ENCODE data around the gene CPNE4. TPM values are rescaled to one million over a fixed set of nuclear protein-coding genes. Genes with fewer than 3 reads are reported as not detected.
A peak's percentile ranks its signal among the peaks of the same experiment; 100 is the strongest.

Gene CPNE4
- polyA plus RNA-seq, 4 donors: 0.66 to 4.8 TPM; not detected in 2

- H3K4me3 ChIP-seq (ENCODE audit: low read depth in 1 of 3, low read length in 3 of 3): no peak overlapping the region
- H3K4me1 ChIP-seq (ENCODE audit: control insufficient read depth in 3 of 3, insufficient read depth in 2 of 3, low read depth in 1 of 3, low read length in 2 of 3): no peaks in the 10 kb centered on the region
- no peak overlapping the region for H3K27ac ChIP-seq (ENCODE audit: low read depth in 1 of 3, low read length in 2 of 3)
- FAIRE-seq: no peak
- no peaks in the 10 kb centered on the region for H3K36me3 ChIP-seq (ENCODE audit: control insufficient read depth in 3 of 3, insufficient read depth in 2 of 3, low read depth in 1 of 3, low read length in 3 of 3)
- no peaks in the 10 kb centered on the region for H3K9me3 ChIP-seq (ENCODE audit: control insufficient read depth in 2 of 2, insufficient read depth in 1 of 2, low read depth in 1 of 2, low read length in 1 of 2)
- no peak for DNase-seq
- 58 to 71% (median 58%) methylated on average over 4 of the region's 4 CpGs for WGBS, 3 donors
- H3K27me3 ChIP-seq (ENCODE audit: control insufficient read depth in 3 of 3, insufficient read depth in 3 of 3, low read length in 3 of 3): peaks cover 0 to 2% (median 0%) of the 10 kb centered on the region in 3 donors
Measured at GRCh38 chr3:131550562-131551465, 484.0 kb downstream of the CPNE4 start.

- FAIRE-seq: no peak
Measured at GRCh38 chr3:131549340-131549739, 485.5 kb downstream of the CPNE4 start.

GRCh38 chr3:131547585-131547984 is 487.2 kb downstream of the CPNE4 start:
- FAIRE-seq (no peak), DNase-seq (no peak)
- Histone ChIP-seq H3K27ac (ENCODE audit: low read depth in 1 of 3, low read length in 2 of 3) (no peak overlapping the region), H3K4me3 (ENCODE audit: low read depth in 1 of 3, low read length in 3 of 3) (no peak overlapping the region), H3K9me3 (ENCODE audit: control insufficient read depth in 2 of 2, insufficient read depth in 1 of 2, low read depth in 1 of 2, low read length in 1 of 2) (no peaks in the 10 kb centered on the region), H3K4me1 (ENCODE audit: control insufficient read depth in 3 of 3, insufficient read depth in 2 of 3, low read depth in 1 of 3, low read length in 2 of 3) (no peaks in the 10 kb centered on the region), H3K27me3 (ENCODE audit: control insufficient read depth in 3 of 3, insufficient read depth in 3 of 3, low read length in 3 of 3) (peaks cover 0 to 2% (median 0%) of the 10 kb centered on the region in 3 donors), H3K36me3 (ENCODE audit: control insufficient read depth in 3 of 3, insufficient read depth in 2 of 3, low read depth in 1 of 3, low read length in 3 of 3) (no peaks in the 10 kb centered on the region)
- WGBS, 3 donors: 83 to 93% (median 90%) methylated on average over 1 of the region's 1 CpG

More at GRCh38 chr3:131549340-131549739, 485.5 kb downstream of the CPNE4 start:
- Histone ChIP-seq H3K27me3 (ENCODE audit: control insufficient read depth in 3 of 3, insufficient read depth in 3 of 3, low read length in 3 of 3) (peaks cover 0 to 2% (median 0%) of the 10 kb centered on the region in 3 donors), H3K4me1 (ENCODE audit: control insufficient read depth in 3 of 3, insufficient read depth in 2 of 3, low read depth in 1 of 3, low read length in 2 of 3) (no peaks in the 10 kb centered on the region), H3K27ac (ENCODE audit: low read depth in 1 of 3, low read length in 2 of 3) (no peak overlapping the region), H3K36me3 (ENCODE audit: control insufficient read depth in 3 of 3, insufficient read depth in 2 of 3, low read depth in 1 of 3, low read length in 3 of 3) (no peaks in the 10 kb centered on the region), H3K9me3 (ENCODE audit: control insufficient read depth in 2 of 2, insufficient read depth in 1 of 2, low read depth in 1 of 2, low read length in 1 of 2) (no peaks in the 10 kb centered on the region), H3K4me3 (ENCODE audit: low read depth in 1 of 3, low read length in 3 of 3) (no peak overlapping the region)
- no peak for DNase-seq
- WGBS, 3 donors: 91 to 93% (median 92%) methylated on average over 1 of the region's 1 CpG

- H3K4me3 ChIP-seq (ENCODE audit: low read depth in 1 of 3, low read length in 3 of 3): no peak overlapping the region
- no peak for FAIRE-seq
Measured at GRCh38 chr3:131546441-131546840, 488.4 kb downstream of the CPNE4 start.

GRCh38 chr3:131544557-131544956 is 490.3 kb downstream of the CPNE4 start:
- Histone ChIP-seq H3K27me3 (ENCODE audit: control insufficient read depth in 3 of 3, insufficient read depth in 3 of 3, low read length in 3 of 3) (no peaks in the 10 kb centered on the region), H3K9me3 (ENCODE audit: control insufficient read depth in 2 of 2, insufficient read depth in 1 of 2, low read depth in 1 of 2, low read length in 1 of 2) (no peaks in the 10 kb centered on the region), H3K4me1 (ENCODE audit: control insufficient read depth in 3 of 3, insufficient read depth in 2 of 3, low read depth in 1 of 3, low read length in 2 of 3) (no peaks in the 10 kb centered on the region), H3K27ac (ENCODE audit: low read depth in 1 of 3, low read length in 2 of 3) (no peak overlapping the region), H3K36me3 (ENCODE audit: control insufficient read depth in 3 of 3, insufficient read depth in 2 of 3, low read depth in 1 of 3, low read length in 3 of 3) (no peaks in the 10 kb centered on the region), H3K4me3 (ENCODE audit: low read depth in 1 of 3, low read length in 3 of 3) (no peak overlapping the region)
- no peak for DNase-seq
- no peak for FAIRE-seq
- 56 to 76% (median 65%) methylated on average over 2 of the region's 2 CpGs for WGBS, 3 donors

More at GRCh38 chr3:131546441-131546840, 488.4 kb downstream of the CPNE4 start:
- Histone ChIP-seq H3K27me3 (ENCODE audit: control insufficient read depth in 3 of 3, insufficient read depth in 3 of 3, low read length in 3 of 3) (peaks cover 0 to 2% (median 0%) of the 10 kb centered on the region in 3 donors), H3K4me1 (ENCODE audit: control insufficient read depth in 3 of 3, insufficient read depth in 2 of 3, low read depth in 1 of 3, low read length in 2 of 3) (no peaks in the 10 kb centered on the region), H3K36me3 (ENCODE audit: control insufficient read depth in 3 of 3, insufficient read depth in 2 of 3, low read depth in 1 of 3, low read length in 3 of 3) (no peaks in the 10 kb centered on the region), H3K9me3 (ENCODE audit: control insufficient read depth in 2 of 2, insufficient read depth in 1 of 2, low read depth in 1 of 2, low read length in 1 of 2) (no peaks in the 10 kb centered on the region), H3K27ac (ENCODE audit: low read depth in 1 of 3, low read length in 2 of 3) (no peak overlapping the region)
- DNase-seq: no peak

- H3K9me3 ChIP-seq (ENCODE audit: control insufficient read depth in 2 of 2, insufficient read depth in 1 of 2, low read depth in 1 of 2, low read length in 1 of 2): no peaks in the 10 kb centered on the region
- no peak for FAIRE-seq
- no peaks in the 10 kb centered on the region for H3K4me1 ChIP-seq (ENCODE audit: control insufficient read depth in 3 of 3, insufficient read depth in 2 of 3, low read depth in 1 of 3, low read length in 2 of 3)
- peak in 1 of 2 donors; percentile 12 for DNase-seq
- H3K4me3 ChIP-seq (ENCODE audit: low read depth in 1 of 3, low read length in 3 of 3): no peak overlapping the region
- H3K27me3 ChIP-seq (ENCODE audit: control insufficient read depth in 3 of 3, insufficient read depth in 3 of 3, low read length in 3 of 3): peaks cover 0 to 4% (median 0%) of the 10 kb centered on the region in 3 donors
- no peaks in the 10 kb centered on the region for H3K36me3 ChIP-seq (ENCODE audit: control insufficient read depth in 3 of 3, insufficient read depth in 2 of 3, low read depth in 1 of 3, low read length in 3 of 3)
- no peak overlapping the region for H3K27ac ChIP-seq (ENCODE audit: low read depth in 1 of 3, low read length in 2 of 3)
Measured at GRCh38 chr3:131543714-131544113, 491.1 kb downstream of the CPNE4 start.

- 25 to 46% (median 26%) methylated on average over 1 of the region's 1 CpG for WGBS, 3 donors
- Histone ChIP-seq H3K27ac (ENCODE audit: low read depth in 1 of 3, low read length in 2 of 3) (no peak overlapping the region), H3K4me1 (ENCODE audit: control insufficient read depth in 3 of 3, insufficient read depth in 2 of 3, low read depth in 1 of 3, low read length in 2 of 3) (no peaks in the 10 kb centered on the region), H3K36me3 (ENCODE audit: control insufficient read depth in 3 of 3, insufficient read depth in 2 of 3, low read depth in 1 of 3, low read length in 3 of 3) (no peaks in the 10 kb centered on the region), H3K27me3 (ENCODE audit: control insufficient read depth in 3 of 3, insufficient read depth in 3 of 3, low read length in 3 of 3) (peaks cover 0 to 4% (median 0%) of the 10 kb centered on the region in 3 donors), H3K9me3 (ENCODE audit: control insufficient read depth in 2 of 2, insufficient read depth in 1 of 2, low read depth in 1 of 2, low read length in 1 of 2) (no peaks in the 10 kb centered on the region), H3K4me3 (ENCODE audit: low read depth in 1 of 3, low read length in 3 of 3) (no peak overlapping the region)
- FAIRE-seq: no peak
- DNase-seq: no peak
Measured at GRCh38 chr3:131541288-131541687, 493.5 kb downstream of the CPNE4 start.

- FAIRE-seq: no peak
- WGBS, 3 donors: 71 to 90% (median 78%) methylated on average over 2 of the region's 2 CpGs
- no peaks in the 10 kb centered on the region for H3K36me3 ChIP-seq (ENCODE audit: control insufficient read depth in 3 of 3, insufficient read depth in 2 of 3, low read depth in 1 of 3, low read length in 3 of 3)
- DNase-seq: no peak
- H3K4me1 ChIP-seq (ENCODE audit: control insufficient read depth in 3 of 3, insufficient read depth in 2 of 3, low read depth in 1 of 3, low read length in 2 of 3): no peaks in the 10 kb centered on the region
- no peaks in the 10 kb centered on the region for H3K9me3 ChIP-seq (ENCODE audit: control insufficient read depth in 2 of 2, insufficient read depth in 1 of 2, low read depth in 1 of 2, low read length in 1 of 2)
- peaks cover 0 to 4% (median 0%) of the 10 kb centered on the region in 3 donors for H3K27me3 ChIP-seq (ENCODE audit: control insufficient read depth in 3 of 3, insufficient read depth in 3 of 3, low read length in 3 of 3)
- H3K4me3 ChIP-seq (ENCODE audit: low read depth in 1 of 3, low read length in 3 of 3): no peak overlapping the region
- H3K27ac ChIP-seq (ENCODE audit: low read depth in 1 of 3, low read length in 2 of 3): no peak overlapping the region
Measured at GRCh38 chr3:131540821-131541220, 494.0 kb downstream of the CPNE4 start.

All from small intestine (tissue), 7 donors.